C4-2B (cell line): ENCODE data around the gene ABCE1.

Source experiments
- ZFX ChIP-seq: fragments of 450-650 bp; IDR thresholded peaks from 2 replicates; pipeline ENCODE4 v1.6.1; 2017
- TF ChIP-seq, protein P1 (sequence below): fragments of 450-650 bp; conservative IDR thresholded peaks from 2 replicates; pipeline ENCODE4 v1.5.1; 2017; ENCODE audit warnings: mild to moderate bottlenecking

DNA sequence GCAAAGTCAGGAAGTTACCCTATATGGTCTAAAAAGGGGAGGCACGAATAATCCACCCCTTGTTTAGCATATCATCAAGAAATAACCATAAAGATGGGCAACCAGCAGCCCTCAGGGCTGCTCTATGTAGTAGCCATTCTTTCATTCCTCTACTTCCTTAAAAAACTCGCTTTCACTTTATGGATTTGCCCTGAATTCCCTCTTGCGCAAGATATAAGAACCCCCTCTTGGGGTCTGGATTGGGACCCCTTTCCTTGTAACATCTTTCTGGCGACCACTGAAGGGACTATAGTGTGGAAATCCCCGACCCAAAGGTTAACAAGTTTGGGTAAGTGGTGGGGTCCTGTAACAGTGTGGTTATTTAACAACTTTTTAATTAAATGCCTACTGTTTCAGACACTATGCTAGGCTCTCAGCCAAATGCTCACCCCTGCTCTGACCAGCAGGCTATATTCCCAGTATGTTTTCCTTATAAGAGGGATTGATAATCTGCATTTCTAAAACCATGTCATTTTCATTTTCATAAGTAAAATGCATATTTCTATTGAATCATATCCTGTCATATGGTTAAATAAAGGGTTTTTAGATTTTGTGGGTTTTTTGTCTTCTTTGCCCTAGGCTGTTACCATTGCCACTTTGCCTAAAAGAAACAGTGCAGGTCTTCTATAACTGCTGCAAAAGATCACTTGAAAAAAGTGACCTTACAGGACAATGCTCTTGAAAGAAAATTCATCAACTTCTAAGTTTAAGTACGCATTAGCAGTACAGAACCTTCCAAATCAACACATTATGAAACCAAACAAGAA is 41.6 kb upstream of the ABCE1 start:
- TF ChIP-seq, protein P1, sequence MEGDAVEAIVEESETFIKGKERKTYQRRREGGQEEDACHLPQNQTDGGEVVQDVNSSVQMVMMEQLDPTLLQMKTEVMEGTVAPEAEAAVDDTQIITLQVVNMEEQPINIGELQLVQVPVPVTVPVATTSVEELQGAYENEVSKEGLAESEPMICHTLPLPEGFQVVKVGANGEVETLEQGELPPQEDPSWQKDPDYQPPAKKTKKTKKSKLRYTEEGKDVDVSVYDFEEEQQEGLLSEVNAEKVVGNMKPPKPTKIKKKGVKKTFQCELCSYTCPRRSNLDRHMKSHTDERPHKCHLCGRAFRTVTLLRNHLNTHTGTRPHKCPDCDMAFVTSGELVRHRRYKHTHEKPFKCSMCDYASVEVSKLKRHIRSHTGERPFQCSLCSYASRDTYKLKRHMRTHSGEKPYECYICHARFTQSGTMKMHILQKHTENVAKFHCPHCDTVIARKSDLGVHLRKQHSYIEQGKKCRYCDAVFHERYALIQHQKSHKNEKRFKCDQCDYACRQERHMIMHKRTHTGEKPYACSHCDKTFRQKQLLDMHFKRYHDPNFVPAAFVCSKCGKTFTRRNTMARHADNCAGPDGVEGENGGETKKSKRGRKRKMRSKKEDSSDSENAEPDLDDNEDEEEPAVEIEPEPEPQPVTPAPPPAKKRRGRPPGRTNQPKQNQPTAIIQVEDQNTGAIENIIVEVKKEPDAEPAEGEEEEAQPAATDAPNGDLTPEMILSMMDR = no peak
- no peak for TF ChIP-seq ZFX
